Subcutaneous abdominal adipose tissue (tissue), 5 donors: Measurements from ENCODE around the gene MVP.
"Not testable (repeated sequence)": the region's sequence is repeated elsewhere in the genome, so short reads cannot be mapped to it uniquely, and the experiment has no call there.

Experiments
- H3K27ac ChIP-seq: one replicate; pipeline ENCODE4 v1.7.0; 2013; ENCODE audit warnings: low read depth, mild to moderate bottlenecking, inconsistent platforms, low read length, moderate library complexity
- H3K27me3 ChIP-seq, 5 donors: one replicate each; pipeline ENCODE4 v1.7.0; 2013; ENCODE audit warnings: low read length in 5 of 5, inconsistent platforms in 1 of 5; ENCODE audit not compliant: control insufficient read depth in 5 of 5, insufficient read depth in 4 of 5
- H3K36me3 ChIP-seq, 5 donors: one replicate each; pipeline ENCODE4 v1.7.0; 2013; ENCODE audit warnings: low read length in 5 of 5; ENCODE audit not compliant: control insufficient read depth in 5 of 5, insufficient read depth in 5 of 5
- H3K4me1 ChIP-seq, 5 donors: one replicate each; pipeline ENCODE4 v1.7.0; 2013; ENCODE audit warnings: low read length in 5 of 5, mild to moderate bottlenecking in 3 of 5, moderate library complexity in 1 of 5; ENCODE audit not compliant: control insufficient read depth in 5 of 5, insufficient read depth in 5 of 5
- H3K4me3 ChIP-seq, 5 donors: one replicate each; pipeline ENCODE4 v1.7.0; 2013; ENCODE audit warnings: low read length in 5 of 5, low read depth in 1 of 5
- H3K9ac ChIP-seq, 5 donors: one replicate each; pipeline ENCODE4 v1.7.0; 2013; ENCODE audit warnings: low read length in 5 of 5, mild to moderate bottlenecking in 4 of 5, moderate library complexity in 3 of 5
- H3K9me3 ChIP-seq, 5 donors: one replicate each; pipeline ENCODE4 v1.7.0; 2013; ENCODE audit warnings: low read length in 5 of 5; ENCODE audit not compliant: control insufficient read depth in 5 of 5
- donor health status: healthy.
- donor health status: healthy.
- donor health status: healthy.
- donor health status: healthy.
- donor health status: healthy.

Gene MVP

DNA sequence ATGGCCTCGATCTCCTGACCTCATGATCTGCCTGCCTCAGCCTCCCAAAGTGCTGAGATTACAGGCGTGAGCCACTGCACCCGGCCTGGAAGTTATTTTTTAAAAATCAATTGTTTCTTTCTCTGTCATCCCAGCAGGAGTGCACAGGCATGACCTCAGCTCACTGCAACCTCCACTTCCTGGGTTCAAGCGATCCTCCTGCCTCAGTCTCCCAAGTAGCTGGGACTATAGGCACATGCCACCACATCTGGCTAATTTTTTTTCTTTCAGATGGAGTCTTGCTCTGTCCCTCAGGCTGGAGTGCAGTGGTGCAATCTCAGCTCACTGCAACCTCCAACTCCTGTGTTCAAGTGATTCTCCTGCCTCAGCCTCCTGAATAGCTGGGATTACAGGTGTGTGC, 33.1 kb upstream of the MVP start:
- H3K4me1 ChIP-seq = peaks cover 0 to 33% (median 31%) of the 10 kb centered on the region in 5 donors
- not testable (repeated sequence) for H3K27ac ChIP-seq, H3K9me3 ChIP-seq, H3K27me3 ChIP-seq, H3K36me3 ChIP-seq, H3K9ac ChIP-seq, H3K4me3 ChIP-seq

DNA sequence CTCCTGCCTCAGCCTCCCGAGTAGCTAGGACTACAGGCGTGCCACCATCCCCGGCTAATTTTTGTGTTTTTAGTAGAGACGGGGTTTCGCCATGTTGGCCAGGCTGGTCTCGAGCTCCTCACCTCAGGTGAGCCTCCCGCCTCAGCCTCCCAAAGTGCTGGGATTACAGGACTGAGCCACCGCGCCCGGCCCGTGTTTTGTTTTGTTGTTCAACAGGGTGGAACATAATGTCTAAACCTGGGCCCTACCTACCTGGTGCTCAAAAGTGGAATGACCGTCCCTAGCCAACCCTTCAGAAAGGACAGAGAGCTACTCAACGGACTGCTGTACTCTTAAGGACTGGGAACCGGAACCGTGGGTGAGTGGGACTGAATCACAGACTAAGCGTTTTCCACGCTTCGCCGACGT, 30.5 kb upstream of the MVP start:
- no peaks in the 10 kb centered on the region for H3K27me3 ChIP-seq
- no peaks in the 10 kb centered on the region for H3K9me3 ChIP-seq
- H3K4me1 ChIP-seq = peaks cover 0 to 32% (median 30%) of the 10 kb centered on the region in 5 donors
- peak overlapping the region; percentile 72 to 98 (median 85) for H3K4me3 ChIP-seq
- H3K36me3 ChIP-seq = no peaks in the 10 kb centered on the region
- H3K27ac ChIP-seq = peak overlapping the region; percentile 72
- peak overlapping the region; percentile 52 to 93 (median 75) for H3K9ac ChIP-seq

DNA sequence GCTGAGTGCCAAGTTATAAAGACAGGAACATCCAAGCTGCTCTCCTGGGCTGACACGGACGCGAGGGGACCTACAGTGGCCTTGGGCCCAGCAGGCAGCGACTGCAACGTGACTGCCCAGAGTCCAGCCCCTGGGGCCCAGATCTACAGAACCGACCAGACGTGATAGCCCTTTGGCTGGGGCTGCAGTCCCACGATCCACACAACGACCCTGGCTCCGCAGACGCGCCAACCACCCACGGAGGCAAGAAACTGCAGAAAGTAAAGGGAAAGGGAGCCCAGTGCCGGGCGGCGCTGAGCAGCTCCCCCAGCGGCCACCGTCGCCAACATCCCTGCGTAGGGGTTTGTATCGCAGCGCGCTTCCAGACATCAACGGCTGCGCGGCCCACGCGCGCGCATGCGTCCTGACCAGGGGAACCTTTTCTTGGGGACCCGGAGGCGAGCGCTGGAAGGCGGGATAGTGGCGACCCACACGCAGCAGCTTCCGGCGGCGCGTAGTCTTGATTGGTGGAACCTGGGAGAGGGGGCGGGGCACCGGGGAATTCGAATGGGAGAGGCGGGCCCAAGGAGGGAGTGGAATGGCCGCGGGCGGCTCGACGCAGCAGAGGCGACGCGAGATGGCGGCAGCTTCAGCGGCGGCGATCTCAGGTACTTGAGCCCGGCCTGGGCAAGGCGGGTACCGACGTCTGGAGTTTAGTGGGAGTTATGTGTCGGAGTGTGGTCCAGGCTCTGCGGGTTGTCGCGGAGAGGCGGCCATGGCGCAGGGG, 29.9 kb upstream of the MVP start, which contains the start of gene KIF22:
Gene KIF22 (plus strand): TSS at position 569 of the 766 bp plus-strand sequence. CDS start 9 bp downstream, at position 578.
- peak within 1 kb of the TSS; percentile 85 to 98 (median 92) for H3K4me3 ChIP-seq
- peak within 1 kb of the TSS; percentile 52 to 93 (median 75) for H3K9ac ChIP-seq
- H3K27ac ChIP-seq = peak within 1 kb of the TSS; percentile 72
- peaks cover 0 to 26% (median 24%) of the 10 kb centered on the region in 5 donors for H3K4me1 ChIP-seq
- H3K9me3 ChIP-seq = no peaks in the 10 kb centered on the region
- no peaks in the 10 kb centered on the region for H3K27me3 ChIP-seq
- H3K36me3 ChIP-seq = no peaks in the 10 kb centered on the region

DNA sequence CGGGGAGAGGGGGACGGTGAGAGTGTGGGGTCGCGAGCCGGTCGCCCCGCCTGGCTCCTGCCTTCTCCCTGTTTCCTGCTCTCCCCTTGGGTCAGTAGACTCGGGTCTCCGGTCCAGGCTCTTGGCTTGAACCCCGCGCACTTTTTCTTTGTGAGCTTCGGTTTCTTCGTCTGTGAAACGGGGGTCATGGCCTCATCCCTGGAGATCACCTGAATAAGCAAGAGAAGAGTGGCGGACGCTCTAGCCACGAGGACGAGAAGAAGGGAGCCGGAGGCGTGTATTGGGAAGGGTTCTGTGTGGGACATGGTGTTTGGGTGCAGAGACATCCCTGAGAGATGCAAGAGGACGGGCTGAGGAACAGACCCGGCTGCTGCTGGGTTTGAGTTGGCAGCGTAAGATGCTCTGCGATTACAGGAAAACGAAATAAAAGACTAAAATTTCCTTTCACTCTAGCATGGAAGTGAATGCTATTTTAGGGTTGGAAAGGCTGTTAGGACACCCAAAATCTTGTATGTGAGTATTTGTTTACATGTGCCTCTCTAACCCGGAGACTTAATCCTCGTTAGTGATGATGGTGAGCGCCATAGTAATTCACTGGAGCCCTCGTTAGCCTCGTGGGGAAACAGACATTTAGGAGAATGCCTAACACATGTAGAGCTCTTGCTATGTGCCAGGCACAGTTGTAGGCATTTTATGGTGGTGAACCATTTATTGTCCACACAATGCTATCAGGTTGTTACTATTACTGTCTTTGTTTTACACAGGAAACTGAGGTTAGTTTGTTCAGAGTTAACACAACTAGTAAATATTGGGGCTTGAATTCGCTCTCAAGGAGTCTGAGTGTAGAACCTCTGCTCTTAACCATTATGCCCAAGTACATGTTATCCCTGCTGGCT, 29.1 kb upstream of the MVP start:
- H3K4me3 ChIP-seq = peak overlapping the region; percentile 85 to 98 (median 92)
- H3K36me3 ChIP-seq = no peaks in the 10 kb centered on the region
- H3K27ac ChIP-seq = no peak overlapping the region
- no peaks in the 10 kb centered on the region for H3K27me3 ChIP-seq
- H3K9ac ChIP-seq = peak overlapping the region in 4 of 5 donors; percentile 62 to 88 (median 71)
- H3K9me3 ChIP-seq = no peaks in the 10 kb centered on the region
- H3K4me1 ChIP-seq = peaks cover 0 to 22% (median 21%) of the 10 kb centered on the region in 5 donors

DNA sequence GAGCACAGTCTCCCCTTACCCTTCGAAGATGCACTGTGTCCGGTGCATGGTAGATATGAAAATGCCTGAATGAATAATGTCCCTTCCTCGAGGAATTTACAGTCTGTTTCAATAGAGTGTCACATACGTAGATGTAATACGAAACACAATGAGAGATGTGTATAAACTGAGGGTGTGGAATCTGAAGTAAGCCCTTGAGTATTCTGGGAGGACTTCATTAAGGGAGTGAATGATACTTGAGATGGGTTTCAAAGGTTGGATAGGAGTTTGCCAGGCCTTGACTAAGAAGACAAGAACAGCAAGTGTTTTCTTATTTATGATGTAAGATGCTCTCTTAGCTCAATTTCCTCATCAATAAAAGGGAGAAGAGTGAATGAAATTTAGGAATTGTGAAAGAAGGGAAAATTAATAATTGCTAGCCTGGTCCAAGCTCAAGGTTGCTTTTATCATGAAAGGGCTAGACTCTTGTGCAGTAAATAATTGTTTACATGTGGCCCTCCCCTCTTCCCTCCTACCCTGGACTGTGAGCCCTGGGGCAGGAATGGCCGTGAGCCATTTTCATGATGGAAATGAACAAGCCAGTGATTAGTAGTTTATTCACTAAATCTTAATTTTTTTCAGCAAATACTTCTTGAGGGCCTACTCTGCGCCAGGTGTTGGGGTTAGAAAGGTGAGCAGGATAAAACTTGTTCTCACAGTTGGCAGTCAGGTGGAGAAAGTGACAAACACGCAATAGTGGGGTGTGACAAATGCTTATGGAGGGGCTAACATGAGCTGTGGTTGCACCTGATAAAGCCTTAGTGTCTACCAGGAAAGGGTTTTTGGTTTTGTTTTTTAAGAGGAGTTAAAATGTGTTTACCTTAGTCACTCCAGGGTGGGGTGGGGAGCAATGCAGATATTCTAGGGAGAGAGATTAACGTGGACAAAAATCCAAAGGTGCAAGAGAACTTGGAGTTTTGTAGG, 28.1 kb upstream of the MVP start:
- peak overlapping the region in 1 of 5 donors; percentile 13 for H3K4me3 ChIP-seq
- H3K4me1 ChIP-seq = peaks cover 0 to 22% (median 21%) of the 10 kb centered on the region in 5 donors

DNA sequence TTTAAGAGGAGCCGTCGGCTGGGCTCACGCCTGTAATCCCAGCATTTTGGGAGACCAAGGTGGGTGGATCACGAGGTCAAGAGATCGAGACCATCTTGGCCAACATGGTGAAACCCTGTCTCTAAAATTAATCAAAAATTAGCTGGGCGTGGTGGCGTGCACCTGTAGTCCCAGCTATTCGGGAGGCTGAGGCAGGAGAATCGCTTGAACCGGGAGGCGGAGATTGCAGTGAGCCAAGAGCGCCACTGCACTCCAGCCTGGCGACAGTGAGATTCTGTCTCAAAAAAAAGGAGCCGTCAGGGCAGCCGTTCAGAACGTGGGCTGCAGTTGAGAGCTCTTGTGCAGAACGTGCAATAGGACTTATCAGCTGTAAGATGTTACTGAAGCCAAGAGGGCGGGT, 27.1 kb upstream of the MVP start:
- H3K9me3 ChIP-seq, H3K27me3 ChIP-seq, H3K4me3 ChIP-seq, H3K27ac ChIP-seq, H3K9ac ChIP-seq: not testable (repeated sequence)
- Histone ChIP-seq H3K4me1 (peaks cover 0 to 22% (median 21%) of the 10 kb centered on the region in 5 donors), H3K36me3 (peaks cover 3 to 16% (median 13%) of the 10 kb centered on the region in 5 donors)

More for the DNA sequence above, 28.1 kb upstream of the MVP start:
- H3K9ac ChIP-seq = peak overlapping the region in 1 of 5 donors; percentile 62
- H3K27ac ChIP-seq = no peak overlapping the region
- H3K27me3 ChIP-seq = no peaks in the 10 kb centered on the region
- H3K36me3 ChIP-seq = peaks cover 0 to 7% (median 4%) of the 10 kb centered on the region in 5 donors
- no peaks in the 10 kb centered on the region for H3K9me3 ChIP-seq

DNA sequence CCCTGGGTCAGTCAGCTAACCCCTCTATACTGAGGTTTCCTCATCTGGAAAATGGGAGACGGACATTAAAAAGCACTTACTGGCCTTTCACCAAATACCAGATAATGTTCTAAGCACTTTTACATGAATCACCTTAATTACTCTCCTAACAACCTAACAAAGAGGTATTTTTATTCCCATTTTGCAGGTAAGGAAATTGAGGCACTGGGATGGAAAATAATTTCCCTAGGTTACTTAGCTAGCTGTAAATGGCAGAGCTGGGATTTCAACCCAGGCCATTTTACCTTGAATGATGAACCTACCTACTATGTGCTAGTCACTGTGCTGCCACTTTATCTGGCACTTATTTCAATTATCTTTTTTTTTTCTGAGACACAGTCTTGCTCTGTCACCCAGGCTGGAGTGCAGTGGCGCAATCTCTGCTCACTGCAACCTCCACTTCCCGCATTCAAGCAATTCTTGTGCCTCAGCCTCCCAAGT, 26.0 kb upstream of the MVP start:
- Histone ChIP-seq H3K36me3 (peaks cover 3 to 27% (median 24%) of the 10 kb centered on the region in 5 donors), H3K9me3 (no peaks in the 10 kb centered on the region), H3K4me1 (peaks cover 0 to 22% (median 21%) of the 10 kb centered on the region in 5 donors), H3K27me3 (no peaks in the 10 kb centered on the region), H3K27ac (no peak overlapping the region), H3K9ac (no peak overlapping the region), H3K4me3 (no peak overlapping the region)

DNA sequence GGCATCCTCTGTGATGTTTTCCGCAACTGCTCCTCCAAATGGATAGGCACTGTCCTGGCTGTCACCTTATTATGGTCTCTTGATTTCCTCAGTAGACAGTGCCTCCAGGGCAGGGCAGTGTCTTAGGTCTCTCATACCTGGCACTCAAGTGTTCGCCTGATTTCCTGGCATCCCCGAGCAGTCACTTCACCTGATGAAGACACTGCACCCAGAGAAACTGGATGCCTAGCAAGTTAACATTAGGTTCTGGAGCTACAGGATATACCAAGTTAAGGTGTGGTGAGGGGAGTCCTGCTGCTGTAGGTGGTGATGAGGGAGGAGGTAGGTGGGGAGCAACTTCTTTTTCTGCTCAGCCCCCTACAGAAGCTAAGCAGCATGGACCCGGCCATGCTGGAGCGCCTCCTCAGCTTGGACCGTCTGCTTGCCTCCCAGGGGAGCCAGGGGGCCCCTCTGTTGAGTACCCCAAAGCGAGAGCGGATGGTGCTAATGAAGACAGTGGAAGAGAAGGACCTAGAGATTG, 17.8 kb upstream of the MVP start:
- Histone ChIP-seq H3K9me3 (no peaks in the 10 kb centered on the region), H3K36me3 (peaks cover 3 to 36% (median 26%) of the 10 kb centered on the region in 5 donors), H3K27ac (no peak overlapping the region), H3K27me3 (no peaks in the 10 kb centered on the region), H3K4me1 (peaks cover 3 to 17% (median 15%) of the 10 kb centered on the region in 5 donors), H3K4me3 (no peak overlapping the region), H3K9ac (no peak overlapping the region)

DNA sequence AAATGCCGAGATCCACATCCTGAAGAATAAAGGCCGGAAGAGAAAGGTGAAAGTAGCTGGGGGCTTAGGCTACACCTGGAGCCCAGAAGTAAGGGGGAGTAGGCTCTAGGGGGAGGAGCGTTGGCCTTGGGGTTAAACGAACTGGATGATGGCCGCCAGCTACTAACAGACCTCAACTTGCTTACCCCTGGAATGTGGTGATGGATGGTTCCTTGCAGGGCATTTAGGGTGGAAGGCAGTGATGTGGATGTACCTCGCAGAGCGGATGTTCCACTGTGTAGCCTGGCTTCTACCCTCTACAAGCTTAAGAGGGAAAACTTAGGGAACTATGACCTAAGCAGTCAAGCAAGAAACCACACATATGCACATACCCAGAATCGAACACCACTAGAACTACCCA, 16.2 kb upstream of the MVP start:
- H3K27ac ChIP-seq = peak overlapping the region; percentile 88
- no peak overlapping the region for H3K4me3 ChIP-seq
- no peaks in the 10 kb centered on the region for H3K27me3 ChIP-seq
- no peaks in the 10 kb centered on the region for H3K9me3 ChIP-seq
- peak overlapping the region in 2 of 5 donors; percentile 63 to 87 for H3K9ac ChIP-seq
- H3K36me3 ChIP-seq = peaks cover 0 to 27% (median 19%) of the 10 kb centered on the region in 5 donors
- H3K4me1 ChIP-seq = peaks cover 3 to 33% (median 30%) of the 10 kb centered on the region in 5 donors
